RCC 7860 (cell line): Measurements from ENCODE around the gene FKBP5.
"Not testable (repeated sequence)": the region's sequence is repeated elsewhere in the genome, so short reads cannot be mapped to it uniquely, and the experiment has no call there.

ENCODE experiments used
- DNase-seq: peaks from one replicate; pipeline ENCODE4 v3.0.0-alpha.2; 2015; ENCODE audit warnings: low spot score
- FAIRE-seq: peaks from 2 replicates; lab custom pipeline; 2012; peaks lifted over from hg19 to GRCh38; lab: Jason Lieb, UNC

The FKBP5 gene

DNA sequence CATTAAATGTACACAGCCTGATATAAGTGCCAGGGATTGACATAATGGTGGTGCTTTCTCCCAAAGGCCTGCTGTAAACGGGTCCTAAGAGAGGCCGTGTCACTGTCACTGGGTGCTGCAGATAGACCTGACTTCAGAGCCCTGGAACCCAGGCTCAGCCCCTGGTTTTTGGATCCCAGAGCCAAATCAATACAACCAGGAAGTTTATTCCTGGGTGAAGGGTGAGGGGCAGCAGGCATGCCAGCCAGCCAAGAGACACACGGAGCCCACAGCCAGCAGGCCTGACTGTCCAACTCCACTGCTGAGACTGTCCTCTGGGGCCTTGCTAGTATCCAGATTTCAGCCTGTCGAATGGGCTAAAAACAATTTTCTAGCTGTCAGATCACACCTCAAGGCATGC, 35.3 kb upstream of the FKBP5 start:
- no peak for DNase-seq
- FAIRE-seq: no peak

- no peak for DNase-seq
- FAIRE-seq: no peak
Observed at GRCh38 chr6:35723587-35723986, 34.9 kb upstream of the FKBP5 start.

DNA sequence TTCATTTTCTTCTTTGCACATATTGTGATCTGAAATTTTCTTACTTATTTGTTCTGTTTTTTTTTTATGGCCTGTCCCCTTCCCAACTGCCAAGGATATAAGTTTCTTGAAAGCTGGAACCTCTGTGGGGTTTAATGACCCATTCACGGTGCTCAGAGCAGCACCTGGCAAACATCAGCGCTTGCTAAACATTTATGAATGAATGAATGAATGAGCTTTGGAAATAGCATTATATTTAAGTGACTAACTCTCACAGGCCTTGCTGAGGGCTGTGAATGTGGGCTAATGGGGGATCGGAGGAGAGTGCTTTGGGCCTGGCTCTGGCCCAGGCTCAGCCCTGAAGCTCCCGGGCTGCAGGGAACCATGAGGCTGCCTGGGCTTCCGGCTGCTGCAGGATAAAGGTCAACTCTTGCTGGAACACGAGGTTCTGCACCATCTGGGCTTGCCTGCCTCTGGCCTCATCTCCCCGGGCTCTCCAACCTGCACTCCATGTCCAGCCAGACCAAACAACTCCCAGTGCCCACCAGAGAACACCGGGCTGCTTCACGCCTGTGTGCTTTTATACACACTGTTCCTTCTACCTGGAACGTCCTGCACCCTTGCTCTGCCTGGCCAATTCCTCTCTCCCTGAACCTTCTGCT, 33.5 kb upstream of the FKBP5 start:
- no peak for DNase-seq
- no peak for FAIRE-seq

DNA sequence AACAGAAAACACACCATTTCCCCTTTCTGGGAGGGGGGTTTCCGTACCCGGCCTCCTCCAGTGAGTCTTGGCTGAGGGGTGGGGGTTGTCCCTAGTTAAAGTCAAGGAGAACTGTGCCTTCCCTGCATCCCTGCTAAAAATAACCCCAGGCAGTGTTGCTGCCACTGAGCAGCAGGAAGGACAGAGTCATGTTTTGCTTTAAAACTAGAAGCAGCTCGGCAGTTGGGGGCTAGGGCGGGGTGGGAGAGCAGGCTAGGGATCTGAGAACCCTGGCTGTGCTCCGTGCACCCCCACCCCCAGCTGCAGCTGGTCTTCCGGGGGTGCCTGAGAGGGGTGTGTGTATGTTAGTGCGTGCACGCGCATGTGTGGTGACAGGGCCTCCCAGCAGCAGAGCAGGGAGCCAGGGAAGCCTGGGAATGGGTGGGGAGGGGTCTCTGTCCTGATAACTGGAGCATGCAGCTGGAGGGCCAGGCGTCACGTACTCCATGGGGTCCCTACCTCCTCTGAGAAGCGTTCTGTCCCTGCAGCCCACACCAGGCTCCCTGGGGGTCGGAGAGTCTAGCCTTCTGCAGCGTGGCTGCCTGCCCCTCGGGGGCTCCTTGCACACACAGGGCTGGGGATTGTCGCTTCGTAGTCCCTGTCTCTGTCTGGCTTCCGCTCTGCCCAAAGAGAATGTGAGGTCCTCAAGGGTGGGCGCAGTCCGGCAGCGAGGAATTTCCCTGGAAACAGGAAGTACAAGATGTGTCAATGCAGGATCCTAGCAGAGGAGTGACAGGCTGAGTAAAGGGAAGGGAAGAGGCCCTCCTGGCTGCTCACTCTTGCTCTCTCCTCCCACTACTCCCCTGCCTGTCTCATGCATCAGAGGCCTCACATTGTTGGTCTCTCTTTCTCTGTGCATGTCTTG, 31.4 kb upstream of the FKBP5 start:
- FAIRE-seq (no peak), DNase-seq (no peak)

GRCh38 chr6:35719404-35719829, 30.7 kb upstream of the FKBP5 start:
- DNase-seq (no peak), FAIRE-seq (no peak)

- DNase-seq: no peak
- FAIRE-seq: no peak
Observed at GRCh38 chr6:35718911-35719381, 30.2 kb upstream of the FKBP5 start.

GRCh38 chr6:35718375-35718736, 29.6 kb upstream of the FKBP5 start:
- FAIRE-seq: no peak
- DNase-seq: no peak

DNA sequence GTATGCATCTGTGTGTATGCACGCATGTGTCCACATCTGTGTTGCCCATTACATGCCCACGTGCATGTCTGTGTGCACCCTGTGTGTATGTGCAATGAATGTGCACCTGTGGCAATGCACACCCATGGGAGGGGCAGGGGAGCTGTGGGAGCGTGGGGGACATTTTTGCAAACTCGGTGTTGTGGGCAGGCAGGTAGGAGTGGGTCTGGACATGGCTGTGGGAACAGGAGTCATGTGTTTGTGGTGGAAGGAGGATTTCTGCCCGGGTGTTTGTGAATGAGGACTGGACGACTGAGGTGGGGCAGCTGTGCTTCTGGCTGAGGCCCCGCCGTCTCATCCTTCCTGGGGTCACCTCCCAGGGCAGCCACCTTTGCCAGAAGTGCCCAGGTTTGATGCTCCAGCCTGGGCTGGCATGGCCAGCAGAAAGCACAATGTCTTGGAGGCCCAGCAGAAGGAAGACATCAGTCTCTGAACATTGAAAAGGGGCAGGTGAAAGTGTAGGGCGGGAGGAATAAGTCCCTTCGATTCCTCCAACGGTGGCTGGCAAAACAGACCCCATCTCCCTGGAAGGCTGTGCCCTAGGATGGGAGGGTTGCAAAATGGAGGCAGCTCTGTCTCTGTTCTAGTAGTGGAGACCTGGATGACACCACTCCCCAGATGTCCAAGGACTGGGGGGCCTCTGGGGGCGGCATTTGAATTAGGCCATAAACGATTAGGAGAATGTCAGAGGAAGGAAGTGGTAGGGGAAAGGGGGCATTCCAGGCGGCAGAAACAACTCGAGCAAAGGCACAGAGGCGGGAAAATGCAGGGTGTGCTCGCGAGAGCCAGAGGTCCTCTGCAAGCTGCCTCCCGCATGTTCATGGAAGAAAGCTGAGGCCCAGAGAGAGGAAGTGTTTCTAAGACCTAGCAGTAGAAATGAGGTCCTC, 29.0 kb upstream of the FKBP5 start:
- FAIRE-seq: no peak
- no peak for DNase-seq

GRCh38 chr6:35716798-35717197, 28.1 kb upstream of the FKBP5 start:
- no peak for FAIRE-seq
- no peak for DNase-seq

DNA sequence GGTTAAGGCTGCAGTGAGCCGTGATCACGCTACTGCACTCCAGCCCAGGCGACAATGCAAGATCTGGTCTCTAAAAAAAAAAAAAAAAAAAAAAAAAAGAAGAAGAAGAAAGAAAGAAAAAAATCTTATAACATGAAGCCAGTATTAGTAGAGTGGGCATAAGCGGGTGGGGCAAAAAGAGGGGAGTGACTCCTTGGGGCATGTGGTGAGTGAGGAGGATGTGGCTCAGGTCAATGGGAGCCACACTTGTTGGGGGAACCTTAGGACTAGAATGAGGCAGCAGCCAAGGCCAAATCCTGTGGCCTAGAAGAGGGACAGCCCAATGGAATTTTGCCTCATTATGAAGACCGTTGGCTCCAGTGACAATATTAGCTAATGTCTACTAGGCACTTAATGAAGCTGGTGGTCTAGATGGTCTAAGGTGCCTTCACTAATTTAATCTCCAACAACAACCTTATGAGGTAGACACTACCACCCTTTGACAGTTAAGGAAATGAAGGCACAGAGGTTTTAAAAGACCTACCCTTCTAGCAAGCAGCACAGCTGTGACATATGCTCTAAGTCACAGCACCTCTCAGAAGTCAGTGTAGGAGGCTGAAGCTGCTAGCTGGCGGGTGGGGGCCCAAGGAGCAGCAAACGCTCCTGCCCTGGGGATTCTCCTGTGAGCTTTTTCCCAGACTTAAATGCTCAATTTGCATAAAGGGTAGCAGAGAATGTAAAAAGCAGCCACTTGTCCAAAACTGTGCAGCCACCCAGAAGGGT, 24.5 kb upstream of the FKBP5 start:
- FAIRE-seq: no peak
- no peak for DNase-seq

- DNase-seq (no peak), FAIRE-seq (no peak)
Observed at GRCh38 chr6:35711731-35712130, 23.0 kb upstream of the FKBP5 start.

GRCh38 chr6:35710241-35710847, 21.6 kb upstream of the FKBP5 start:
- FAIRE-seq: no peak
- no peak for DNase-seq

GRCh38 chr6:35708585-35708984, 19.9 kb upstream of the FKBP5 start:
- no peak for FAIRE-seq
- DNase-seq: no peak

DNA sequence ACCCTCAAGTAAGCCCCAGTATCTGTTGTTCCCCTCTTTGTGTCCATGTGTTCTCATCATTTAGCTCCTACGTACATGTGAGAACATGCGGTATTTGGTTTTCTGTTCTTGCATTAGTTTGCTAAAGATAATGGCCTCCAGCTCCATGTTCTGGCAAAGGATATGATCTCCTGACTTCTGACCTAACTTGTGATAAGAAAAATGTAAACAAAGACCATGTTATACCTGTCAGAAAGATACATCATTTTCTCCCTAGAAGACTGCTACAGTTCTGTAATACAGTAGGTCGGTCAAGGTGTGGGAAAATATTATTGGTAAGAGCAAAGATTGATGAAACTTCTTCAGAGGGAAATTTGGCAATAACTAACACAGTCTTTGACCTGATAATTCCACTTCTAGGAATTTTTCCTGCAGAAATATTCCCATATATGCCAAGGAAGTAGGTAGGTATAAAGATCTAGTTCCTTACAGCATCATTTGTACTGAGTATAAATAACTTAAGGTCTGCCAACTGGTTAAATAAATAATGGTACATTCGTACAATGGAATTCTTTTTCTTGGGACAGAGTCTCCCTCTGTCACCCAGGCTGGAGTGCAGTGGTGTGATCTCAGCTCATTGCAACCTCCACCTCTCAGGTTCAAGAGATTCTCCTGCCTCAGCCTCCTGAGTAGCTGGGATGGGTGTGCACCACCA, 19.1 kb upstream of the FKBP5 start:
- DNase-seq (no peak), FAIRE-seq (no peak)

GRCh38 chr6:35706468-35706867, 17.8 kb upstream of the FKBP5 start:
- DNase-seq: no peak
- FAIRE-seq: no peak

DNA sequence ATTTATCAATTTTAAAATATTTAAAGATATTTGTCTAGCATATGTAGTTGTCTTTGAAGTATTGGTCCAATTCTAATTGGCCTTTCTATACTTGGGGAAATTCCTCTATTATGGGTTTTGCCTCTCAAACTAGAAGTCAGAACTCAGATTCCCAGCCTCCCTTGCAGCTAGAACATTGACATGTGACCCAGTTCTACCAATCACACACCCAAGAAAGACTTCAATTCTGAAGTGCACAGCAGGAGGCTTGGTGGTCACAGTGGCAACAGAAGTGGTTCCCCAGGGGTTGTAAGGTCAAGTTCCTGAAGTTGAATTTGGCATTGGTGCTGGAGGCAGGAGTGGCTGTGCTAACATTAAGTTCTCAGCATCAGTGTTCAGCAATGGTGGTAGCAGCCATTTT, 14.8 kb upstream of the FKBP5 start:
- FAIRE-seq: no peak

DNA sequence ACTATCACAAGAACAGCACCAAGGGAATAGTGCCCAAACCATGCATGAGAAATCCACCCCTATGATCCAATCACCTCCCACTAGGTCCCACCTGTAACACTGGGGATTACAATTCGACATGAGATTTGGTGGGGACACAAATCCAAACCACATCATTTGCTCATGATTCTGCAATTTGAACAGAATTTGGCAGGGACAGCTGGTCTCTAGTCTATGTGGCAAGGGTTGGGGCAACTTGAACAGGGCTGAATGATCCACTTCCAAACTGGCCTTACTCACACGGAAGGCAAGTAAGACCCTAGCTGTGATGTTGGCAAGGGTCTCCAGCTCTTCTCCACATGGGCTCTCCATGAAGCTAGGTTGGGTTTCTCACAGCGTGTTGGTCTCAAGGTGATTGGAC, 10.1 kb upstream of the FKBP5 start:
- DNase-seq (no peak), FAIRE-seq (no peak)

More for the DNA sequence above, 14.8 kb upstream of the FKBP5 start:
- no peak for DNase-seq

GRCh38 chr6:35698430-35698829, 9.7 kb upstream of the FKBP5 start:
- DNase-seq, FAIRE-seq: not testable (repeated sequence)

DNA sequence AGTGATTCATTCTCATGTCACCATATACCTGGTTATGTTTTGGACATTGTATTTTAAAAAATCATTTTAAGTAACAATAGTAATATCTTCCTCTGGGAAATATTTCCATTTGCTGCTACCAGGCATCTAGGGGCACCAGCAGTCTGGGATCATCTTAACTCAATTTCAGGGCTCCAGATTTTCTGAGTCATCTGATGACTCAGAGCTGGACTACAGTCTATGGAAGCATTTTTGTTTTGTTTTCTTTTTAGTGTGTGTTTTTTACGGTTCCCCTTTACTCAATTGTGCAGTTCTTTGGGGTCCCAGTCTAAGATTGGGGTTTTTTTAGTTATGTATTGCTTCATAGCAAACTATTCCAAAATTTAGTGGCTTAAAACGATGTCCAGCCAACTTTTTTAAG, 5.7 kb upstream of the FKBP5 start:
- no peak for DNase-seq
- no peak for FAIRE-seq
